ENCODE measurements around the gene ZC3H6.

GRCh38 chr2:112244854-112245253, 30.5 kb upstream of the ZC3H6 start:
- TF ChIP-seq CTCF (IDR thresholded peaks at IDR 0.05) (no peak), EZH2 (IDR thresholded peaks at IDR 0.05; ENCODE audit: borderline replicate concordance, insufficient read depth, low read depth, low read length, poor library complexity, severe bottlenecking) (no peak)
